Uterus (tissue), 4 donors: ENCODE results near the gene LIMS2. TPM values are rescaled to one million over a fixed set of nuclear protein-coding genes. Genes with fewer than 3 reads are reported as not detected.

Source experiments
- DNase-seq, 2 donors: peaks; one replicate each; pipeline ENCODE4 v3.0.0-alpha.2; 2019 to 2020
- H3K27ac ChIP-seq, 2 donors: fragments of 200-600 bp; sonication (generic); 1 replicate in 1 of 2; 2 replicates in 1 of 2; pipeline ENCODE4 v1.5.1; 2016 to 2018
- H3K27me3 ChIP-seq, 2 donors: fragments of 200-600 bp; sonication (generic); one replicate each; pipeline ENCODE4 v1.5.1; 2018 to 2019; ENCODE audit warnings: control low read depth in 1 of 2
- H3K36me3 ChIP-seq, 2 donors: fragments of 200-600 bp; sonication (generic); one replicate each; pipeline ENCODE4 v1.5.1; 2019; ENCODE audit warnings: control low read depth in 1 of 2
- H3K4me1 ChIP-seq, 2 donors: fragments of 200-600 bp; sonication (generic); one replicate each; pipeline ENCODE4 v1.5.1; 2018 to 2019; ENCODE audit warnings: control low read depth in 1 of 2
- H3K4me3 ChIP-seq, 2 donors: fragments of 200-600 bp; sonication (generic); 1 replicate in 1 of 2; 2 replicates in 1 of 2; pipeline ENCODE4 v1.5.1; 2018 to 2019; ENCODE audit warnings: mild to moderate bottlenecking in 1 of 2
- H3K9me3 ChIP-seq, 2 donors: fragments of 200-600 bp; sonication (generic); one replicate each; pipeline ENCODE4 v1.5.1; 2019; ENCODE audit warnings: control low read depth in 1 of 2
- POLR2A ChIP-seq, 2 donors: fragments of 450-650 bp; IDR thresholded peaks; one replicate each; pipeline ENCODE4 v1.6.1; 2016; ENCODE audit warnings: antibody characterized with exemption in 2 of 2, mild to moderate bottlenecking in 1 of 2, moderate library complexity in 1 of 2
- intact Hi-C: fragments of 100-400 bp; cut with DNase I; formaldehyde crosslinking; loops from one replicate; pipeline ENCODE4 v1.15.1; 2023; ENCODE audit warnings: low total_unique reads
- total RNA-seq, 4 donors: library from RNA; depleted of rRNA in 3 of 4; stranded (reverse); fragments of >200 nt in 3 of 4; gene quantifications; one replicate each; pipeline versions ENCODE4 v1.1.0 to v1.2.4, GENCODE V29; 2014 to 2023
- TF ChIP-seq, protein P1 (sequence below), 4 experiments: fragments of 200-600 bp in 2 of 4; fragments of 450-650 bp in 2 of 4; sonication (generic) in 2 of 4; IDR thresholded peaks; one replicate each; pipeline ENCODE4 v1.5.1; 2016 to 2019; ENCODE audit warnings: antibody characterized with exemption in 4 of 4, mild to moderate bottlenecking in 2 of 4, moderate library complexity in 1 of 4
- donor health status: DM: yes; HTN: yes; CAD: no.

LIMS2 gene
- total RNA-seq, 4 donors from 2014 or later = 15.8 to 298 (median 66.2) TPM

DNA sequence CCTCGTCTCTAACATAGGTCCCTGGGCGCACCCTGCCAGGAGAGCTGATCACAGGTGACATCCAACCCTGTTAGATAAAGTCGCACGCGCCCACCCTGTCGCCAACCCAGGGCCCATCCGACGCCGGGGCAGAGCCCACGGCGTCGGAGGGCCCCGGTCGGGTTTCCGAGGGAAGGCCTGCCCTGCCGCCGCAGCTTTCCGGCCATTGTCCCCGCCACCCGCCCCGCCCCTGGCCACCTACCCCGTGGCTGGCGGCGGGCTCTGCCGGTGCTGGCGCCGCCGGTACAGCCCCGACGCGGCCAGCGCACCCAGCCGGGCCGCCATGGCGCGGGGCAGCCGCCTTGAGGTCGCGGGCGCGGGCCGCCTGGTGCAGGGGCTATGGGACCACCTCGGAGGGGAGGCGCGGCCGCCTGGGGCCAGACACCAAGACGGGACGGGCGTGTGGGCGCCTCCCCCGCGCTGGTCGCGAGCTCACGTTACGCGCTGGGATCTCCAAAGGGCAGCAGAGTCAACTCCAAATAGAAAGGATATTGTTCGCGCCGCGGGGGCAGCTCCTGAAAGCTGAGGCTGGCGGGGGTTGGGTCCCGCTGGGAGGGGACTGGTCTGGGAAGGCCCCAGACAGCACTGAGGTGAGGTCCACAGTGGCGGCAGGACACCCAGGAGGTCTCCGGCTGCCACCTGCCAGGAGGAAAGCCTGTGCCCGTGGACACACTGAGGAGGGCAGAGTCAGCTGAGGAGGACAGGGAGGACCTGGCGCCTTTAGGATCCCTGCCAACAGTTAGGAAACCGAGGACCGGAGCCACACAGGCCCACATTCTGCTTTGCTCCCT lies 11.1 kb downstream of the LIMS2 start:
- Histone ChIP-seq H3K27ac (peak overlapping the region; percentile 75 to 77), H3K36me3 (no peaks in the 10 kb centered on the region), H3K4me3 (peak overlapping the region; percentile 18 to 28), H3K4me1 (peaks cover 0 to 37% of the 10 kb centered on the region in 2 donors), H3K9me3 (no peaks in the 10 kb centered on the region), H3K27me3 (no peaks in the 10 kb centered on the region)
- intact Hi-C loops = no loop called here
- peak; percentile 30 to 35 for DNase-seq
- TF ChIP-seq POLR2A (IDR thresholded peaks at IDR 0.05) = peak in 1 of 2 donors; percentile 27
- TF ChIP-seq, protein P1, sequence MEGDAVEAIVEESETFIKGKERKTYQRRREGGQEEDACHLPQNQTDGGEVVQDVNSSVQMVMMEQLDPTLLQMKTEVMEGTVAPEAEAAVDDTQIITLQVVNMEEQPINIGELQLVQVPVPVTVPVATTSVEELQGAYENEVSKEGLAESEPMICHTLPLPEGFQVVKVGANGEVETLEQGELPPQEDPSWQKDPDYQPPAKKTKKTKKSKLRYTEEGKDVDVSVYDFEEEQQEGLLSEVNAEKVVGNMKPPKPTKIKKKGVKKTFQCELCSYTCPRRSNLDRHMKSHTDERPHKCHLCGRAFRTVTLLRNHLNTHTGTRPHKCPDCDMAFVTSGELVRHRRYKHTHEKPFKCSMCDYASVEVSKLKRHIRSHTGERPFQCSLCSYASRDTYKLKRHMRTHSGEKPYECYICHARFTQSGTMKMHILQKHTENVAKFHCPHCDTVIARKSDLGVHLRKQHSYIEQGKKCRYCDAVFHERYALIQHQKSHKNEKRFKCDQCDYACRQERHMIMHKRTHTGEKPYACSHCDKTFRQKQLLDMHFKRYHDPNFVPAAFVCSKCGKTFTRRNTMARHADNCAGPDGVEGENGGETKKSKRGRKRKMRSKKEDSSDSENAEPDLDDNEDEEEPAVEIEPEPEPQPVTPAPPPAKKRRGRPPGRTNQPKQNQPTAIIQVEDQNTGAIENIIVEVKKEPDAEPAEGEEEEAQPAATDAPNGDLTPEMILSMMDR (IDR thresholded peaks at IDR 0.05) = no peak

DNA sequence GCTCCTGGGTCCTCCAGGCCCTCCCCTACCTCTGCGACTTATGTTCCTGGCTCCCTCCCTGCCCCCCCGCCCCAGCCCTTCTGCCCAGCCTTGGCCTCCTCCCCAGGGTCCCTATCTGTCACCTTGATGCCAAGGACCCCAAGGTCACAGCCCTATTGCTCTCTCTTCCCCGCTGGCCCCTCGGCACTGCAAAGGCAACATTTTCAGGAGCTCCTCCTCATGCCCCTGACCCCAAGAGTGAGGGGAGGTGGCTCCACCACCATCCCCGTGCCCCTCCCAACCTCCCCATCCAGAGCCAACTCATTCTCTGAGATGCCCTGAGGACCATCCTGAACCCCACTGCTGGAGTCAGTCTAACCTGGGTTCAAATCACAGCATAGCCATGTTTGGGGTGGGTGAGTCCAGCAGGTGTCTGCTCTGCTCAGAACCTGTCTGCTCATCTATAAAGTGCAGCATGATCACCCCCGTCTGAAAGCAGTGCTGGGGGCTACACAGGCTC lies 11.7 kb downstream of the LIMS2 start:
- Histone ChIP-seq H3K9me3 (no peaks in the 10 kb centered on the region), H3K27me3 (no peaks in the 10 kb centered on the region), H3K27ac (peak overlapping the region; percentile 75 to 77), H3K4me3 (peak overlapping the region; percentile 18 to 28), H3K4me1 (peaks cover 0 to 32% of the 10 kb centered on the region in 2 donors), H3K36me3 (no peaks in the 10 kb centered on the region)
- TF ChIP-seq POLR2A (IDR thresholded peaks at IDR 0.05) = no peak
- TF ChIP-seq, protein P1 (IDR thresholded peaks at IDR 0.05) = no peak
- DNase-seq = peak in 1 of 2 donors; percentile 8
- intact Hi-C loops = no loop called here

DNA sequence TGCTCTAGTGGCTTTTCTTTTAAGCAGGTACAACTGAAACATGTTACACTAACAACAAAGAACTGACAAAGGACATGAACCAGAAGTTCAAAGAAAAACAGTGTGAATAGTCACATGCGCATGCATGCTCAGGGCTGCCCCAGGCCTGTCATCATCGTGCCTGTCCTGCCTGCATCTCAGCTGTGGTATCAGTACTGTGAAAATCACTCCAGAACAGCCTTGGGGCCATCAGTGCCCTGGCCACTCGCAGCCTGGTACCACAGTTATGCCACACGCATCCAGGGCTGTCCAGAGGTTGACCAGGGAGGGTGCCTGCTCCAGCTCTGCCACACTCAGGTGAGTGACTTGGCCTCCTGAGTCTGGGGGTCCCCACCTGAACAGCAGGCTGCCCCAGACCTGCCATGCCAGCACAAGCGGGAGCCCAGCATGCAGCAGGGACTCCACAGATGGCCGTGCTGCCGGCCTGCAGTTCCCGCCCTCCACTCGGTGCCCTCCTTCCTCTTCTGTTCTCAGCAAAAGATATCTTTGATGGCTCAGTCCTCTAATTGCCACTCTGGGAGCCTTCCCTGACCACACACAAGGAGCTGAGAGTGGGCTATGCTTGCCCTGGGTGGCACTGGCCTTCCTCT lies 12.3 kb downstream of the LIMS2 start:
- no peak overlapping the region for H3K4me3 ChIP-seq
- H3K27me3 ChIP-seq = no peaks in the 10 kb centered on the region
- TF ChIP-seq POLR2A (IDR thresholded peaks at IDR 0.05) = no peak
- TF ChIP-seq, protein P1 (IDR thresholded peaks at IDR 0.05) = no peak
- H3K4me1 ChIP-seq = peaks cover 0 to 32% of the 10 kb centered on the region in 2 donors
- H3K36me3 ChIP-seq = no peaks in the 10 kb centered on the region
- peak; percentile 11 to 13 for DNase-seq
- H3K27ac ChIP-seq = peak overlapping the region; percentile 75 to 77
- H3K9me3 ChIP-seq = no peaks in the 10 kb centered on the region
- intact Hi-C loops = no loop called here

DNA sequence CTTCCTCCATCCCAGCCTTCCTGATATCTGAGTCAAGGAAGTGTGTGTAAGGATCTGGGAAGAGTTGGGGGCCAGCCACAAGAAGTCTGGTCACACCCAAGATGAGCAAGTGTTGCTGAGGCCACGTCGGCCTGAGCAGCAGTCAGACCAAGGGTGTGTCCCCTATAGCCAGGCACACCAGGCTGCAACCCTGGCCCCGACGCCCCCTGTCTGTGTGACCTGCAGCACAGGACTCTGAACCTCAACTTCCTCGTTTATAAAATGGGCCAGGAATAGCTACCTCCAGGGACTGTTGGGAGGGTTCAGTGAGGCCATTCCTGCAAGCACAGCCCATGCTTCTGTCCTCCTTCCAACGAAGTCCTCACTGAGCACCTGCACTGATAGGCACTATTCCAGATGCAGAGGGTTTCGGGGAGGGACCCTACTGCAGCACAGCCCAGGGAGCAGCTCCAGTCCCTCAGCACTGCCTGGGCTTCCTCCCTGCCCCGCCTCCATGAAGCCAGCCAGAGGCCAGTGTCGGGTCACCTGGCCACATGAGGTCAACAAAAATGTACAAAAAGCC lies 13.3 kb downstream of the LIMS2 start:
- peak overlapping the region; percentile 55 to 73 for H3K27ac ChIP-seq

More for the DNA sequence above, 13.3 kb downstream of the LIMS2 start:
- intact Hi-C loops = no loop called here
- H3K4me1 ChIP-seq = peaks cover 0 to 33% of the 10 kb centered on the region in 2 donors
- H3K36me3 ChIP-seq = no peaks in the 10 kb centered on the region
- H3K4me3 ChIP-seq = no peak overlapping the region
- TF ChIP-seq POLR2A (IDR thresholded peaks at IDR 0.05) = no peak
- TF ChIP-seq, protein P1 (IDR thresholded peaks at IDR 0.05) = no peak
- no peaks in the 10 kb centered on the region for H3K9me3 ChIP-seq
- H3K27me3 ChIP-seq = no peaks in the 10 kb centered on the region
- DNase-seq = peak; percentile 14 to 42
